BLaER1 (cell line): ENCODE data around the gene SLC39A7.
A peak's percentile ranks its signal among the peaks of the same experiment; 100 is the strongest.
"Not testable (repeated sequence)": the region's sequence is repeated elsewhere in the genome, so short reads cannot be mapped to it uniquely, and the experiment has no call there.

ENCODE experiments used
- H3K27ac ChIP-seq: shearing (Covaris generic); formaldehyde crosslinking; 2 replicates; pipeline ENCODE4 v1.8.1; 2022
- H3K27me3 ChIP-seq: shearing (Covaris generic); formaldehyde crosslinking; 2 replicates; pipeline ENCODE4 v1.8.1; 2022
- H3K36me3 ChIP-seq: shearing (Covaris generic); formaldehyde crosslinking; 2 replicates; pipeline ENCODE4 v1.8.1; 2022
- H3K4me1 ChIP-seq: shearing (Covaris generic); formaldehyde crosslinking; 2 replicates; pipeline ENCODE4 v1.8.1; 2022
- H3K4me2 ChIP-seq: shearing (Covaris generic); formaldehyde crosslinking; 2 replicates; pipeline ENCODE4 v1.8.1; 2022
- H3K4me3 ChIP-seq: shearing (Covaris generic); formaldehyde crosslinking; 2 replicates; pipeline ENCODE4 v1.8.1; 2022
- H3K9ac ChIP-seq: shearing (Covaris generic); formaldehyde crosslinking; 2 replicates; pipeline ENCODE4 v1.8.1; 2022
- H3K9me3 ChIP-seq: shearing (Covaris generic); formaldehyde crosslinking; 2 replicates; pipeline ENCODE4 v1.8.1; 2022
- H4K20me1 ChIP-seq: shearing (Covaris generic); formaldehyde crosslinking; 2 replicates; pipeline ENCODE4 v1.8.1; 2022
- Cebpa-rat ChIP-seq: shearing (Covaris generic); IDR thresholded peaks from 2 replicates; pipeline ENCODE4 v1.8.1; 2022

The SLC39A7 gene

GRCh38 chr6:33216117-33216649 lies 15.5 kb downstream of the SLC39A7 start:
- Histone ChIP-seq H3K4me2 (no peak overlapping the region), H3K4me1 (peaks cover 23% of the 10 kb centered on the region), H3K9me3 (no peaks in the 10 kb centered on the region), H3K36me3 (peaks cover 13% of the 10 kb centered on the region; the same call in 1 of the 2 replicates), H3K27ac (no peak overlapping the region), H3K4me3 (no peak overlapping the region), H3K9ac (no peak overlapping the region), H3K27me3 (peaks cover 43% of the 10 kb centered on the region), H4K20me1 (no peaks in the 10 kb centered on the region)
- no peak for TF ChIP-seq Cebpa-rat

- no peak overlapping the region for H3K9ac ChIP-seq
- no peaks in the 10 kb centered on the region for H4K20me1 ChIP-seq
- no peaks in the 10 kb centered on the region for H3K9me3 ChIP-seq
- H3K27ac ChIP-seq, result no peak overlapping the region
- peaks cover 21% of the 10 kb centered on the region for H3K4me1 ChIP-seq
- no peak for TF ChIP-seq Cebpa-rat
- H3K36me3 ChIP-seq, result 0 out of 2 replicates have a peak, but pooled peaks cover 3% of the 10 kb centered on the region
- H3K4me2 ChIP-seq, result no peak overlapping the region
- H3K4me3 ChIP-seq, result no peak overlapping the region
- H3K27me3 ChIP-seq, result peaks cover 35% of the 10 kb centered on the region
Observed at GRCh38 chr6:33217246-33217645, 16.6 kb downstream of the SLC39A7 start.

- H3K27me3 ChIP-seq, result peaks cover 30% of the 10 kb centered on the region
- no peaks in the 10 kb centered on the region for H3K9me3 ChIP-seq
- H3K36me3 ChIP-seq, result no peaks in the 10 kb centered on the region
- H3K4me1 ChIP-seq, result peaks cover 16% of the 10 kb centered on the region
- H3K4me3 ChIP-seq, result no peak overlapping the region
- no peak overlapping the region for H3K9ac ChIP-seq
- no peaks in the 10 kb centered on the region for H4K20me1 ChIP-seq
- TF ChIP-seq Cebpa-rat, result no peak
- no peak overlapping the region for H3K27ac ChIP-seq
- no peak overlapping the region for H3K4me2 ChIP-seq
Observed at GRCh38 chr6:33217681-33218080, 17.0 kb downstream of the SLC39A7 start.

- H4K20me1 ChIP-seq, H3K27me3 ChIP-seq, H3K27ac ChIP-seq, H3K4me1 ChIP-seq, H3K4me2 ChIP-seq, H3K9ac ChIP-seq, H3K4me3 ChIP-seq, H3K9me3 ChIP-seq, H3K36me3 ChIP-seq: not testable (repeated sequence)
Observed at GRCh38 chr6:33226503-33227120, 25.9 kb downstream of the SLC39A7 start.

GRCh38 chr6:33235221-33235634 lies 34.6 kb downstream of the SLC39A7 start:
- H3K9ac ChIP-seq, result peak overlapping the region; percentile 34; the same call in 1 of the 2 replicates
- H3K4me2 ChIP-seq, result peak overlapping the region; percentile 68
- H3K4me1 ChIP-seq, result peaks cover 28% of the 10 kb centered on the region
- H3K9me3 ChIP-seq, result no peaks in the 10 kb centered on the region
- no peak overlapping the region for H3K4me3 ChIP-seq
- no peaks in the 10 kb centered on the region for H3K27me3 ChIP-seq
- H3K27ac ChIP-seq, result peak overlapping the region; percentile 40; the same call in 1 of the 2 replicates
- no peaks in the 10 kb centered on the region for H3K36me3 ChIP-seq
- TF ChIP-seq Cebpa-rat, result no peak
- H4K20me1 ChIP-seq, result no peaks in the 10 kb centered on the region

GRCh38 chr6:33236328-33236727 lies 35.7 kb downstream of the SLC39A7 start:
- Histone ChIP-seq H3K4me2 (peak overlapping the region; percentile 68; the same call in 1 of the 2 replicates), H3K9me3 (no peaks in the 10 kb centered on the region), H3K27me3 (no peaks in the 10 kb centered on the region)

GRCh38 chr6:33236852-33237251 lies 36.2 kb downstream of the SLC39A7 start:
- Histone ChIP-seq H3K4me2 (peak overlapping the region; percentile 9; the same call in 1 of the 2 replicates), H3K9me3 (no peaks in the 10 kb centered on the region)
- TF ChIP-seq Cebpa-rat, result peak; percentile 73

More at GRCh38 chr6:33236328-33236727, 35.7 kb downstream of the SLC39A7 start:
- Histone ChIP-seq H3K27ac (no peak overlapping the region), H3K9ac (no peak overlapping the region), H3K4me1 (peaks cover 24% of the 10 kb centered on the region), H3K36me3 (no peaks in the 10 kb centered on the region), H3K4me3 (no peak overlapping the region), H4K20me1 (no peaks in the 10 kb centered on the region)
- no peak for TF ChIP-seq Cebpa-rat

GRCh38 chr6:33237741-33238140 lies 37.1 kb downstream of the SLC39A7 start:
- Histone ChIP-seq H4K20me1 (no peaks in the 10 kb centered on the region), H3K4me1 (peaks cover 24% of the 10 kb centered on the region), H3K36me3 (no peaks in the 10 kb centered on the region), H3K9ac (no peak overlapping the region), H3K4me3 (no peak overlapping the region), H3K27ac (no peak overlapping the region), H3K4me2 (no peak overlapping the region), H3K9me3 (no peaks in the 10 kb centered on the region), H3K27me3 (no peaks in the 10 kb centered on the region)
- no peak for TF ChIP-seq Cebpa-rat

More at GRCh38 chr6:33236852-33237251, 36.2 kb downstream of the SLC39A7 start:
- Histone ChIP-seq H3K4me3 (no peak overlapping the region), H3K27me3 (no peaks in the 10 kb centered on the region), H3K4me1 (peaks cover 24% of the 10 kb centered on the region), H3K9ac (no peak overlapping the region), H4K20me1 (no peaks in the 10 kb centered on the region), H3K27ac (no peak overlapping the region), H3K36me3 (no peaks in the 10 kb centered on the region)

GRCh38 chr6:33241968-33242367 lies 41.3 kb downstream of the SLC39A7 start:
- Histone ChIP-seq H3K4me2 (no peak overlapping the region), H3K4me1 (no peaks in the 10 kb centered on the region), H3K36me3 (no peaks in the 10 kb centered on the region), H3K27me3 (no peaks in the 10 kb centered on the region), H3K4me3 (no peak overlapping the region), H3K9me3 (no peaks in the 10 kb centered on the region), H3K9ac (no peak overlapping the region), H4K20me1 (no peaks in the 10 kb centered on the region), H3K27ac (no peak overlapping the region)
- no peak for TF ChIP-seq Cebpa-rat

- TF ChIP-seq Cebpa-rat, result no peak
- no peak overlapping the region for H3K27ac ChIP-seq
- H3K4me1 ChIP-seq, result no peaks in the 10 kb centered on the region
- no peaks in the 10 kb centered on the region for H3K9me3 ChIP-seq
- no peaks in the 10 kb centered on the region for H3K36me3 ChIP-seq
- H3K4me3 ChIP-seq, result no peak overlapping the region
- no peaks in the 10 kb centered on the region for H4K20me1 ChIP-seq
- H3K9ac ChIP-seq, result no peak overlapping the region
- H3K27me3 ChIP-seq, result no peaks in the 10 kb centered on the region
- no peak overlapping the region for H3K4me2 ChIP-seq
Observed at GRCh38 chr6:33243476-33243875, 42.8 kb downstream of the SLC39A7 start.
